HG03103 (cell line): Measurements from ENCODE around the gene PIP5KL1.

Source experiments
- ATAC-seq: cut with Tn5 transposase; IDR thresholded peaks from one replicate; pipeline ENCODE4 v1.9.1; 2021; ENCODE audit warnings: low read depth; ENCODE audit not compliant: unreplicated experiment

The PIP5KL1 gene

DNA sequence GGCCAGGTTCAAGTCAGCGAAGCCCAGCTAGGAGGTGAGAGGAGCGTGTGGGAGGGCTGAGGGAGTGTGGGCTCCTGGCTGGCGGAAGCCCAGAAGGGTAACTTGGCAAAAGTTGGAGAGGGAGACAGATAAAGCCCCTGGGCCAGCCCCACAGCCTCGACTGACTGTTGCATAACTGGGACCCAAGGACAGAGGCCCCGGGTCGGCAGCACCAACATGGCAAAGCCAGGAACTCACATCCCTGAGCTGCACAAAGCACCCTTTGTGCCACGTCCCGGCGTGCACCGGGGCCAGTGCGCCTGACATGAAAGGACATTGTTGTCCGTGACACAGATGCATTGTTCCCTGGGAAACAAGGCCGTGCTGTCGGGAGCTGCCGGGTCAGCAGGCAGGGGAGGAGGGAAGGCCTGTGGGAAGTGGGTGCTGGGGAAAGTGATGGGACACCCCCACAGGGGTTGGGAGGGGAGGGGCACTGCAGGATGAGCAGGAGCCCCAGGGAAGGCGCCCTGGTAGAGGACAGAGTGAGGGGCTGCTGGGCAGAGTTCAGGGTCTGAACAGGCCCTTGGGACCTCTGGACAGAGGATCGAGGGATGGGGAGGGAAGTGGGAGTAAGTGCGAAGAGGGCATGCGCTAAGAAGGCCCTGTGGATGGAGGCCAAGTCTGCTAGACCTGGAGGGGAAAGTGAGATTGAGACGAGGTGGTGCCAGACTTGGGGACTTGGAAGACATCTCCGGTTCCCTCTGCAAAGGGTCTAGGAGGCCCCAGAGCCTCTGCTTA is 20.1 kb upstream of the PIP5KL1 start:
- no peak for ATAC-seq

DNA sequence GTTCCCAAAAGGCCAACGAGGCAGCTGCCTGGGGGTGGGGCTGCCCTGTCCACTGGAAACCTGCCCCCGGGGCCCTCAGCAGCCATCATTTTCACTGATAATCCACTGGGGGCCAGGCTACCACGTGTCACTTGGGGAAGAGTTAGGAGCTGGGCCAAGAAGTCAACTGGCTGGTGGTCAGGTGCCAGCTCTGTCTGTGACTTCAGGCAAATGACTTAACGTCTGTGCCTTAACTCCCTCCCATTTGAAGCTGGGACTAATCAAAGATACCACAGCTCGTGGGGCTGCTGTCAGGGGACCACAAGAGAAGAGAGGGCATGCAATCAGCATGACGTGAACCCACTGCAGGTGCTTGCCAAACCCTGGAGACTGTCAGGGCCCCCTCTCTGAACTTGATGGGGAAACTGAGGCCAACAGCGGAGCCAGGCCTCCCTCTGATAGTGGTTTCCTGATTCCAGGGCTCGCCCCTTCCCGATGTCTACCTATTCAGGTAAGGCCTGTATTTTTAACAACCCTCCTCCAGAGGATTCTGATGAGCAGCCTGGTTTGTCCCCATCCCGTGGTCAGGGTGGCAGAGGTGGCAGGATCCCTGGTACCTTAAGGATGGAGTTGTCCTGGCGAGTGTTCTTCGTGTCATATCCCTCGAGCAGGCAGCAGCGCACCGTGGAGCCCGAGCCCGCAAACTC is 19.4 kb upstream of the PIP5KL1 start:
- no peak for ATAC-seq

GRCh38 chr9:127947841-127948710 is 17.5 kb upstream of the PIP5KL1 start:
- no peak for ATAC-seq

GRCh38 chr9:127946728-127947127 is 16.2 kb upstream of the PIP5KL1 start:
- no peak for ATAC-seq

DNA sequence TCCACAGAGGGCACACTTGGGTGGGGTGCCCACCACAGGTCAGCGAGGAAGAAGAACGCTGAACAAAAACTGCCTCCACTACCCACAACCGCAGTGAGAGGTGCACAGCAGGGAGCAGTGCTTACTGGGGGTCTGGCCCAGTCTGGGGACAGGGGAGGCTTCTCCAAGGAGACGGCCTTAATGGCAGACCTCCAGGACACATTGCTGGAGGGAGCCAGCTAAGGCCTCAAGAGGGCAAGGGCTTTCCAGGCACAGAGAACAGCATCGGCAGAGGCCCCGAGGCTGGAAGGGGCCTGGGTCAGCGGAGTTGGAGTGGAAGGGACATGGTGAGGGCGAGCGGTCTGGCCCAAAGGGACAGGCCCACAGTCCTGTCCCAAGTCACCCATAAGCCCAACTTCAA is 15.4 kb upstream of the PIP5KL1 start:
- ATAC-seq, result no peak

DNA sequence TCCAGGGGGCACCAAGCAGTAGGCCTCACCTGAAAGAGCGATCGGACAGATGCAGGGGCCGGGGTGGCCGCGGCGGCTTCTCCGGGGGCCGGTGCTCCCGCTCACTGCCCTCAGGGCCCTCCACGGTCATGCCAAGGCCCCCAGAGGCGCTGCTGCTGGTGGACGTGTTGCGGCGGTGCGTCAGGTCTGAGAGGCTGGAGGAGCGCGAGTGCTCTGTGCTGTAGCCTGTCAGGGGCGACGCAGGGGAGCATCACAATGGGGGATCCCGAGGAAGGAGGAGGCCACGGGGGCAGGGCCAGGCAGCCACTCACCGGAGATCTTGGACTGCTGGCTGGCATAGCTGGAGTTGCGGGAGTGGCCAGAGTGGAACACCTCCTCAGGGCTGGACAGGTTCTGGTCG is 14.8 kb upstream of the PIP5KL1 start:
- no peak for ATAC-seq

DNA sequence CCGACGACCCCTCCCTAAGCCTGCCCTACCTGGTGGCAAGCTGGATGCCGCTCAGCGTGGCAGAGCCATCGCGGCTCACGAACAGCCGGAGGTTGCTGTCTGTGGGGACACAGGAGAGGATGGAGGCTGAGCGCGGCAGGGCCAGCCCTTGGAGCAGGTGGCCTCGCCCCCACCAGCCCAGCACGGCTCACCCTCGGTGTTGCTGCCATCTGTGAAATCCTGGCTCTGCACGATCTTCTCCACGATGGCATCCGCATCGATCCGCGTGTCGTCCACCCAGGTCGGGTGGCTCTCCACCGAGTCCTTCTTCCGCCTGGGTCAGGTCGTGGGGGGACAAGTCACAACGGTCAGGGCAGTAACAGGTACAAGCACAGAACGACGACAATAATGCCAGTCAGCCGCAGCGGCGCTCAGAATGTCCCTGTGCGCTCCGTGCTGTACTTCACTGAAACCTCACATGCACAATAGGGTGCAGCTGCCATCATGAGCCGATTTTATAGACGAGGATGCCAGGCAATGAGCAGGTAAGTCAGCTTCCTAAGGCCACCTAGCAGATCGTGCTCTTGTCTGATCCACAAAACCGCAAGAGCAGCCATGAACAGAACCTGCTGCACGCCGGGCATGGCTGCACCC is 14.1 kb upstream of the PIP5KL1 start:
- ATAC-seq, result no peak

DNA sequence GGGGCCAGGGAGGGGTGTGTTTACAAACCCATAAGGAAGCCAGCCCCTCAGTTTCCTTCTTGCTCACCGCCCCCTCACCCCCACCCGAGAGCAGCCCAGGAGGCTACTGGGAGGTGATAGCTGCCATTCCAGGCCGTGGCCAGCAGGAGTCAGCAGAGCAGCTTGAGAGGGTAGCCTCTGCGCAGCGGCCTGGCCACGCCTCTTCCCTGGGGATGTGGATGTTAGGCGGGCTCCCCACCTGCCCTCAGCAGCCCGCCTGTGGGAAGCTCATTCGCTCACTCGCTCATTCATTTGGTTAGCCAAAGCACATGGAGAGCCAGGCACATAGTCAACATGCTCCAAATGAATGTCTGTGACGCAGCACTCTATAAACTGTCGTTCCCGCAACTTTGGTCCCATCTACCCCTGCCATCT is 13.2 kb upstream of the PIP5KL1 start:
- ATAC-seq, result peak; percentile 54

GRCh38 chr9:127943011-127943662 is 12.6 kb upstream of the PIP5KL1 start:
- no peak for ATAC-seq

DNA sequence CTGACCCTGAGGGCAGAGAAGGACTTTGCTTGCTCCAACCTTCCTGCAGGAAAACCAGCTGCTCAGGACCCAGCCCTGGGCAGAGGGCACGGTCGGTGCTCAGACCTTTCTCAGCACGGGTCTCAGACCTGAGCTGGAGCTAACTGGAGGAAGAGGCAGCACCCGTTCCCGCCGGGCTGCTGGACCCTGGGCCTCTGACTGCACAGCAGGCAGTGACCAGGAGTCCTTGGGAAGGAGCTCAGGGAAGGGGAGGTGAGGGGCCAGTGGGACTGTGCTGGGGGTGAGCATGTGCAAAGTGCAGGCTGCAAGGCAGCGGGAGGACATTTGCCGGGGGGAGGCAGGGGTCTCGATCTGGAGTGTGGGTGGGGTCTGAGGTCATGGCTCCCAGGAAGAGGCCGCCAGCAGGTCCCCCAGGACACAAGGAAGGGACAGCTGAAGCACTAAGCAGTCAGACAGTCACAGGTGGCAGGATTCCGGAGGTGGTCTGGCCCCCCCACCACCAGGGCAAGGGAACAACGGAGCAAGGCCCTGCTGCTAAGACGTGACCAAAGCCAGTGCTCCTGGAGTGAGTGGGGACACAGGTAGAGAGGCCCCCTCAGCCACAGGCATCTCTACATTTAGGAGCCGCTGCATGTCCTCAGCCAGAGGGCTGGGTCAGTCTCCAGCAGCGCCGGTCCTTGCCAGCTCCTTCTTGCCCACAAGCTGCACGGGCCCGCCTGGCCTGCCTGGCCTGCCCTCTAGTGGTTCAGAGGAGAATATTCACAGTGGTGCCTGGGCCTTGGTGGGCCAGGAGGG is 11.8 kb upstream of the PIP5KL1 start:
- ATAC-seq, result no peak

DNA sequence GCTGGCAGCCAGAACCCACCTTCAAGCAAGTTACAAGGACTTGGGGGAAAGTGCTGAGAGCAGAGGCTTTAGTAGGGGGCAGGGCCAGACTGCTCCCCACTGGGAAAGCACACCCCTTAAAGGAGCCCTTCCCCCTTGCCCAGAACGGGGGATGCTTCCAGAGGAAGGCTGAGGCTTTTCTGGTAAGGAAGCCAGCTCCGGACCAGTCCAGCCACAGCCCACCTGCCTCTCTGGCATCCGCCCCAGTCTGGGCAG is 11.3 kb upstream of the PIP5KL1 start:
- ATAC-seq, result no peak

- no peak for ATAC-seq
Measured at GRCh38 chr9:127941062-127941960, 10.7 kb upstream of the PIP5KL1 start.

DNA sequence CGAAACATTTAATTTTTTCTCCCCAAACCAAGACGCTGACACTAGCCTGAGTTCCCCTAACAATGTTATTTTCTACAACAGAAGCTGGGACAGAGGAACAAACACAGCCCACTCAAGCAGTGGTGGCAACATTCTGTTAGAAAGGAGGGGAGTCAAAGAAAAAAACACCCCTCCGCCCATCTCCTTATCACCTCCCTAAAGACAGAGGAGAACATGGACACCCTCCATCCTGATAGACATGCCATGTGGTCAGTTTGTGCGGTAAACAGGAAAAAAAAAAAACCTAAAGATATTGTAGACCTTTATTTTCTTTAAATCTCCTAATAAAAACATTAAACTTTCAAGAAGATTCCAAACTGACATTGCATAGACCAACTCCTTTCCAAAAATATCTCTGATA is 10.0 kb upstream of the PIP5KL1 start:
- ATAC-seq, result no peak

DNA sequence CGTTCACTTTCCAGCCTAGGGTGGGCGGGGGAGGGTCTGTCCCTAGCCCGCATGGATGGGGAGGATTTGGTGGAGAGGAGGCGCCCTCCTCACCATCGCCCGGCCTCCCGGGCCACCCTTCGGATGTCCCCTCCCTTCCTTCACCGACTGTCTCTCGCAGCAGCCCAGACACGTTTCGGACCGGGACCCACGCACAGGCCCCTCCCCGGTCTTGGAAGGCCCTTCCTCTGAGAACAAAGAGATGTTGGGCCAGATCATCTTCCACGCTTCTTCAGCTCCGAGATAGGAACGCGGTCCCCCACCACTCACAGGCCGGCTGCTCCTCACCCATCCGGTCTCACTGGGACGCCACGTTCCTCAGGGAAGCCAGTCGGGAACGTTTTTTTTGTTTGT is 7.7 kb upstream of the PIP5KL1 start:
- no peak for ATAC-seq

DNA sequence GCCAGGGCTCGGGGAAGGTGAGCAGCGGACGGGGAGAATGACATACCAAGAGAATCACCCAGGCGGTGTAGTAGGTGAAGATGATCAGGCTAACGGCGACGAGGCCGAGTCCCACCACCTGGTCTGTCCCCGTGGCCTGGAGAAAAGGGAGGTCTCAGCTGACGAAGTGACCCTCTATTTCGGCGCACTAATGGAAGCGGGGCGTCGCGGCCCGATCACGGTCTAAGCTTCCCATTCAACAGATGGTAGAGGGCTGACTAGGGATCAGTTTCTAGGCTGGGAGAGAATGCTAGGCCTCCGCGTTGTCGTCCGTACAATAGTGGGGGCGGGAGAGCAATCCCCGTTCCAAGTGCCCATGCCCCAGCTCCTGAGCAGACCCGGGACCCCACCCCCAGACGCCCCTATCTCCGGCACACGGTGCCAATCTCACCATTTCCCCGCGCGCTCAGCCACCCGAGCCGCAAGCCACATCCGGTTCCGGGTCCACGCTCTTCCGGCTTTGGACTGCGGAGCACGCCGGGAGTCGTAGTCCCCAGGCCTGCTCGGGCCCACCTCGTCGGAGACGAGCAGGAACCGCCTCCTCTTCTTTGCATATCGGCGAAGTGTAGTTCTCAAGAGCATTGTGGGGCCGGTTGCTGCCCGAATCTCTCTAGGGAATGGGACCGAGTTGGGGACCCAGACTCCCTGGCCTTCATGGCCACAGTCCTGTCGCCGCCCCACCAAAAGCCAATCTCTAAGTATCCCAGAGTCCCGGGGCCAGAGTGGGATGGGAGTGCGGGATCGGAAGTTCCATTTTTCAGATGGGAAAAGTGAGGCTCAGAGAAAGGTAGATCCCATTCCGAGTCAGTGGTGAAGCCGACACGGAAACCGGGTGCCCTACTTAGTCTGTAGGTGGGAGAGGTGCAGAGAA is 7.1 kb upstream of the PIP5KL1 start, which contains the start of gene DPM2:
TSS of gene DPM2 (minus strand) at position 467 of the 910 bp plus-strand sequence. CDS start at position 433, 34 bp downstream.
- peak; percentile 88 for ATAC-seq

- ATAC-seq, result no peak
Measured at GRCh38 chr9:127937056-127937387, 6.4 kb upstream of the PIP5KL1 start.

DNA sequence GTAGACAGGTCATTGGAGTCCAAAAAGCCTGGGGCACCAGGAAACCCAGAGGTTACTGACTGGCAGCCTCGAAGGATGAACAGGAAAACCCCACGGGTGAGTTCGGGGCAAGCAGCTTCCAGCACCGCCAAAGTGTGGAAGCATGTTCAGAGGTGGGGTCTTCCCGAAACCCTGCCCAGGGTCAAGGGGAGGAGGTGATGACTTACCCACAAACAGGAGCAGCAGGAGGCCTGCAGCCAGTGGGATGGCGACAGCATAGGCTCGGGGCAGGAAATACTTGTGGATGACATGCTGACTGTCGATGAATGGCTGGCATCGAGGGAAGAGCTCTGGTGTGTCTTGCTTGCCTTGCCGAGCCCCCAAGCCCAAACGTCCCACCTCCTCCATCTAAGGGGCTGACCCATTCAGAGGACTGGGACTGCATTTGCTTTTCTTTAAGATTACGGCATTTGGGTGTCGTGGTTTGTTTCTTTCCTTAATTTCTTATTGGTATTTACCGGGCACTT is 5.8 kb upstream of the PIP5KL1 start:
- ATAC-seq, result no peak
